IPS-20b (cell line): ENCODE data around the gene ASCC2.

ENCODE experiments used
- H3K27ac ChIP-seq: one replicate; pipeline ENCODE4 v1.5.1; 2013; ENCODE audit warnings: low read length
- H3K27me3 ChIP-seq: 2 replicates; pipeline ENCODE4 v1.6.1; 2013; ENCODE audit warnings: mild to moderate bottlenecking, low read length, inconsistent platforms; ENCODE audit not compliant: insufficient read depth
- H3K36me3 ChIP-seq: 2 replicates; pipeline ENCODE4 v1.6.1; 2013; ENCODE audit warnings: low read depth, mild to moderate bottlenecking, inconsistent platforms, low read length, moderate library complexity; ENCODE audit not compliant: insufficient read depth
- H3K4me1 ChIP-seq: 2 replicates; pipeline ENCODE4 v1.6.1; 2013; ENCODE audit warnings: mild to moderate bottlenecking, control low read depth, inconsistent platforms, low read length, moderate library complexity; ENCODE audit not compliant: insufficient read depth
- H3K4me3 ChIP-seq: 2 replicates; pipeline ENCODE4 v1.5.1; 2013; ENCODE audit warnings: mild to moderate bottlenecking, low read length, inconsistent platforms
- H3K9ac ChIP-seq: 2 replicates; pipeline ENCODE4 v1.6.1; 2013; ENCODE audit warnings: low read depth, mild to moderate bottlenecking, inconsistent platforms, low read length, moderate library complexity
- H3K9me3 ChIP-seq: 2 replicates; pipeline ENCODE4 v1.6.1; 2013; ENCODE audit warnings: mild to moderate bottlenecking, low read depth, low read length, inconsistent platforms; ENCODE audit not compliant: insufficient read depth

ASCC2 gene

GRCh38 chr22:29837741-29838598 lies at the start of gene ASCC2:
ASCC2 (minus strand) TSS chr22:29838274; CDS start chr22:29832325, 5,949 bp downstream.
- Histone ChIP-seq H3K4me1 (peaks cover 4% of the 10 kb centered on the region; the same call in 1 of the 2 replicates), H3K27ac (no peak within 1 kb of the TSS)

GRCh38 chr22:29887358-29887757 lies 49.3 kb upstream of the ASCC2 start:
- Histone ChIP-seq H3K9ac (no peak overlapping the region), H3K4me3 (no peak overlapping the region), H3K9me3 (no peaks in the 10 kb centered on the region), H3K27me3 (no peaks in the 10 kb centered on the region), H3K27ac (no peak overlapping the region), H3K4me1 (peaks cover 13% of the 10 kb centered on the region), H3K36me3 (no peaks in the 10 kb centered on the region)

More at GRCh38 chr22:29837741-29838598, at the start of gene ASCC2:
- H3K4me3 ChIP-seq: peak within 1 kb of the TSS; percentile 93
- no peaks in the 10 kb centered on the region for H3K27me3 ChIP-seq
- H3K9me3 ChIP-seq: no peaks in the 10 kb centered on the region
- peaks cover 13% of the 10 kb centered on the region for H3K36me3 ChIP-seq
- H3K9ac ChIP-seq: peak within 1 kb of the TSS; percentile 81; the same call in 1 of the 2 replicates

- no peaks in the 10 kb centered on the region for H3K36me3 ChIP-seq
- H3K9me3 ChIP-seq: no peaks in the 10 kb centered on the region
- H3K4me3 ChIP-seq: no peak overlapping the region
- H3K27me3 ChIP-seq: no peaks in the 10 kb centered on the region
- H3K9ac ChIP-seq: no peak overlapping the region
- peaks cover 13% of the 10 kb centered on the region for H3K4me1 ChIP-seq
- no peak overlapping the region for H3K27ac ChIP-seq
These were observed 48.5 kb upstream of the ASCC2 start for GRCh38 chr22:29886596-29886995.

- peak overlapping the region; percentile 32 for H3K4me3 ChIP-seq
These were observed 47.5 kb upstream of the ASCC2 start for GRCh38 chr22:29885610-29886009.

GRCh38 chr22:29883775-29884097 lies 45.7 kb upstream of the ASCC2 start:
- Histone ChIP-seq H3K4me1 (peaks cover 13% of the 10 kb centered on the region), H3K9me3 (no peaks in the 10 kb centered on the region), H3K27me3 (no peaks in the 10 kb centered on the region), H3K36me3 (no peaks in the 10 kb centered on the region), H3K9ac (peak overlapping the region; percentile 77; the same call in 1 of the 2 replicates), H3K4me3 (peak overlapping the region; percentile 68), H3K27ac (no peak overlapping the region)

More at GRCh38 chr22:29885610-29886009, 47.5 kb upstream of the ASCC2 start:
- no peak overlapping the region for H3K9ac ChIP-seq
- H3K27me3 ChIP-seq: no peaks in the 10 kb centered on the region
- no peak overlapping the region for H3K27ac ChIP-seq
- no peaks in the 10 kb centered on the region for H3K36me3 ChIP-seq
- peaks cover 13% of the 10 kb centered on the region for H3K4me1 ChIP-seq
- H3K9me3 ChIP-seq: no peaks in the 10 kb centered on the region

GRCh38 chr22:29883045-29883774 lies 45.1 kb upstream of the ASCC2 start, which contains the start of gene MTMR3:
MTMR3 (plus strand) TSS chr22:29883174; CDS start chr22:29971060, 87,886 bp downstream.
- Histone ChIP-seq H3K27me3 (no peaks in the 10 kb centered on the region), H3K9me3 (no peaks in the 10 kb centered on the region), H3K27ac (no peak within 1 kb of the TSS)

GRCh38 chr22:29882716-29883044 lies 44.6 kb upstream of the ASCC2 start:
- H3K27ac ChIP-seq: no peak overlapping the region

More at GRCh38 chr22:29883045-29883774, 45.1 kb upstream of the ASCC2 start, which contains the start of gene MTMR3:
- Histone ChIP-seq H3K36me3 (no peaks in the 10 kb centered on the region), H3K9ac (peak within 1 kb of the TSS; percentile 77; the same call in 1 of the 2 replicates), H3K4me3 (peak within 1 kb of the TSS; percentile 68), H3K4me1 (peaks cover 13% of the 10 kb centered on the region)

GRCh38 chr22:29879753-29880152 lies 41.7 kb upstream of the ASCC2 start:
- peaks cover under 1% of the 10 kb centered on the region; the same call in 1 of the 2 replicates for H3K4me1 ChIP-seq
- H3K36me3 ChIP-seq: no peaks in the 10 kb centered on the region
- no peaks in the 10 kb centered on the region for H3K27me3 ChIP-seq
- no peak overlapping the region for H3K9ac ChIP-seq
- no peak overlapping the region for H3K27ac ChIP-seq
- H3K4me3 ChIP-seq: no peak overlapping the region
- H3K9me3 ChIP-seq: no peaks in the 10 kb centered on the region

More at GRCh38 chr22:29882716-29883044, 44.6 kb upstream of the ASCC2 start:
- H3K9me3 ChIP-seq: no peaks in the 10 kb centered on the region
- H3K4me3 ChIP-seq: peak overlapping the region; percentile 45; the same call in 1 of the 2 replicates
- peaks cover 13% of the 10 kb centered on the region for H3K4me1 ChIP-seq
- H3K36me3 ChIP-seq: no peaks in the 10 kb centered on the region
- H3K27me3 ChIP-seq: no peaks in the 10 kb centered on the region
- no peak overlapping the region for H3K9ac ChIP-seq

- Histone ChIP-seq H3K9me3 (no peaks in the 10 kb centered on the region), H3K27me3 (no peaks in the 10 kb centered on the region), H3K4me1 (no peaks in the 10 kb centered on the region), H3K9ac (no peak overlapping the region), H3K27ac (no peak overlapping the region), H3K36me3 (no peaks in the 10 kb centered on the region), H3K4me3 (no peak overlapping the region)
These were observed 39.5 kb upstream of the ASCC2 start for GRCh38 chr22:29877620-29878019.

- H3K4me1 ChIP-seq: no peaks in the 10 kb centered on the region; the same call in 1 of the 2 replicates
- no peak overlapping the region for H3K9ac ChIP-seq
- H3K36me3 ChIP-seq: no peaks in the 10 kb centered on the region
- H3K27me3 ChIP-seq: no peaks in the 10 kb centered on the region
- no peak overlapping the region for H3K4me3 ChIP-seq
- H3K9me3 ChIP-seq: no peaks in the 10 kb centered on the region
- H3K27ac ChIP-seq: no peak overlapping the region
These were observed 35.9 kb upstream of the ASCC2 start for GRCh38 chr22:29873943-29874342.

- Histone ChIP-seq H3K27ac (no peak overlapping the region), H3K36me3 (no peaks in the 10 kb centered on the region), H3K4me3 (no peak overlapping the region), H3K9me3 (no peaks in the 10 kb centered on the region), H3K27me3 (no peaks in the 10 kb centered on the region), H3K4me1 (no peaks in the 10 kb centered on the region; the same call in 1 of the 2 replicates), H3K9ac (no peak overlapping the region)
These were observed 34.9 kb upstream of the ASCC2 start for GRCh38 chr22:29872989-29873388.
